K562 (cell line): ENCODE results near the gene CPT1B. TPM values are rescaled to one million over a fixed set of nuclear protein-coding genes. Genes with fewer than 3 reads are reported as not detected.

Experiments
- ATAC-seq: fragments of 200-7000 bp; cut with Tn5 transposase; 3 replicates; pipeline ENCODE4 v1.9.1; 2020; ENCODE audit warnings: moderate library complexity
- BruUV-seq: library from RNA; stranded (reverse); fragments of 400-500 nt; replicated peaks from 2 replicates; lab custom pipeline; 2021; lab: Mats Ljungman, UMichigan
- CTCF ChIA-PET: fragments of 300-600 bp; formaldehyde crosslinking; extraction: SDS; loops from one replicate; lab custom pipeline; 2021; ENCODE audit warnings: low intra/inter-chr PET ratio; lab: Yijun Ruan, JAX
- POLR2A ChIA-PET: fragments of 300-600, 350-650 bp; sonication (Branson Sonifier 250); formaldehyde crosslinking; extraction: SDS; loops from one replicate; lab custom pipeline; 2021; ENCODE audit warnings: antibody characterized with exemption, inconsistent platforms; lab: Yijun Ruan, JAX
- DNase-seq, 4 experiments: peaks; one replicate each; pipeline versions ENCODE4 v3.0.0 to v3.0.0-alpha.2; 2011 to 2018; ENCODE audit warnings: low spot score in 3 of 4, mixed read lengths in 3 of 4; ENCODE audit errors: extremely low read depth in 1 of 4
- FAIRE-seq: peaks from 2 replicates; lab custom pipeline; 2011; peaks lifted over from hg19 to GRCh38; lab: Jason Lieb, UNC
- H2AFZ ChIP-seq: 2 replicates; pipeline ENCODE4 v1.6.0; 2011; ENCODE audit warnings: low read depth, low read length, control low read depth, inconsistent platforms
- H3K27ac ChIP-seq: fragments of 200-600 bp; 3 replicates; pipeline ENCODE4 v1.8.0; 2011; ENCODE audit warnings: low read depth, mild to moderate bottlenecking, control low read depth, inconsistent platforms, low read length, moderate library complexity, mixed read lengths; ENCODE audit errors: extremely low read depth
- H3K27me3 ChIP-seq, 2 experiments: fragments of 300-600 bp in 1 of 2; 2 replicates in 1 of 2; 3 replicates in 1 of 2; pipeline versions ENCODE4 v1.6.0 to v1.8.0; 2011; ENCODE audit warnings: inconsistent platforms in 2 of 2, low read length in 2 of 2, mild to moderate bottlenecking in 1 of 2, mixed read lengths in 1 of 2, moderate library complexity in 1 of 2; ENCODE audit not compliant: control insufficient read depth in 2 of 2, insufficient read depth in 2 of 2
- H3K36me3 ChIP-seq: fragments of 300-600 bp; 3 replicates; pipeline ENCODE4 v1.8.0; 2011; ENCODE audit warnings: mild to moderate bottlenecking, low read length, inconsistent platforms; ENCODE audit not compliant: control insufficient read depth, insufficient read depth
- H3K4me1 ChIP-seq, 2 experiments: fragments of 200-600 bp in 1 of 2; replicated peaks in 1 of 2; 2 replicates in 1 of 2; 3 replicates in 1 of 2; pipeline versions ENCODE4 v1.5.1 to v1.8.0; 2011; ENCODE audit warnings: inconsistent platforms in 2 of 2, low read length in 2 of 2, mild to moderate bottlenecking in 1 of 2, mixed read lengths in 1 of 2, moderate library complexity in 1 of 2; ENCODE audit not compliant: control insufficient read depth in 2 of 2, insufficient read depth in 2 of 2
- H3K4me2 ChIP-seq: 2 replicates; pipeline ENCODE4 v1.6.1; 2011; ENCODE audit warnings: low read length, control low read depth, inconsistent platforms, mixed read lengths; ENCODE audit not compliant: insufficient read depth
- H3K4me3 ChIP-seq: fragments of 200-600 bp; sonication (generic), shearing (Covaris generic); 2 replicates; pipeline ENCODE4 v1.5.1; 2016; ENCODE audit warnings: control low read depth, inconsistent platforms
- H3K79me2 ChIP-seq: fragments of 200-600 bp; 3 replicates; pipeline ENCODE4 v1.8.0; 2011; ENCODE audit warnings: low read length, inconsistent platforms; ENCODE audit not compliant: control insufficient read depth, insufficient read depth
- H3K9ac ChIP-seq, 2 experiments: 2 replicates each; pipeline versions ENCODE4 v1.6.0 to v1.6.1; 2011; ENCODE audit warnings: low read depth in 2 of 2, low read length in 2 of 2, control low read depth in 1 of 2, inconsistent platforms in 1 of 2, mild to moderate bottlenecking in 1 of 2, mixed read lengths in 1 of 2; ENCODE audit not compliant: insufficient read depth in 1 of 2
- H3K9me1 ChIP-seq: one replicate; pipeline ENCODE4 v1.6.0; 2011; ENCODE audit warnings: inconsistent platforms, mild to moderate bottlenecking, low read length, moderate library complexity; ENCODE audit not compliant: control insufficient read depth, insufficient read depth
- H3K9me3 ChIP-seq: replicated peaks from 2 replicates; pipeline ENCODE4 v1.5.1; 2011; ENCODE audit warnings: low read depth, low read length, inconsistent platforms; ENCODE audit not compliant: control insufficient read depth, insufficient read depth
- H4K20me1 ChIP-seq: replicated peaks from 2 replicates; pipeline ENCODE4 v1.6.1; 2011; ENCODE audit warnings: low read length, inconsistent platforms, mixed read lengths; ENCODE audit not compliant: control insufficient read depth, insufficient read depth
- CAMTA2 ChIP-seq: fragments of 250-450 bp; sonication (Bioruptor Pico); conservative IDR thresholded peaks from 2 replicates; pipeline ENCODE4 v1.5.1; 2022
- ESRRA ChIP-seq: fragments of 450-650 bp; IDR thresholded peaks from 2 replicates; pipeline ENCODE4 v1.6.1; 2014; ENCODE audit warnings: low read depth, mild to moderate bottlenecking, moderate library complexity, borderline replicate concordance
- ETV1 ChIP-seq: fragments of 450-650 bp; conservative IDR thresholded peaks from 2 replicates; pipeline ENCODE4 v1.6.1; 2016; ENCODE audit warnings: missing genetic modification characterization, control low read depth, low read depth, missing compliant biosample characterization
- GATA2 ChIP-seq: sonication (generic); formaldehyde crosslinking; IDR thresholded peaks from 2 replicates; pipeline ENCODE4 v1.4.0; 2020; ENCODE audit warnings: mild to moderate bottlenecking, missing genetic modification reagents
- HMGN3 ChIP-seq: IDR thresholded peaks from 2 replicates; pipeline ENCODE4 v1.6.1; 2011; ENCODE audit warnings: borderline replicate concordance, low read depth, mild to moderate bottlenecking, mixed read lengths, low read length; ENCODE audit not compliant: insufficient read length; ENCODE audit errors: extremely low read depth
- NONO ChIP-seq, 2 experiments: fragments of 200-400 bp in 1 of 2; fragments of 450-650 bp in 1 of 2; formaldehyde crosslinking in 1 of 2; IDR thresholded peaks; 2 replicates each; pipeline ENCODE4 v1.6.1; 2017; ENCODE audit warnings: low read depth in 2 of 2, mild to moderate bottlenecking in 2 of 2, moderate library complexity in 2 of 2, low read length in 1 of 2
- RBFOX2 ChIP-seq: fragments of 200-400 bp; formaldehyde crosslinking; IDR thresholded peaks from 2 replicates; pipeline ENCODE4 v1.6.1; 2017; ENCODE audit warnings: low read depth, mild to moderate bottlenecking, low read length, moderate library complexity
- TEAD2 ChIP-seq: fragments of 450-650 bp; IDR thresholded peaks from 2 replicates; pipeline ENCODE4 v1.6.1; 2016; ENCODE audit warnings: missing genetic modification characterization, control low read depth, missing compliant biosample characterization
- WGBS: fragments of 100-300 bp; shearing (Covaris generic); methylation state at CpG from one replicate; pipeline ENCODE4 v1.1.6; 2016; ENCODE audit warnings: low coverage, mixed read lengths; ENCODE audit not compliant: insufficient coverage; ENCODE audit errors: missing lambda C conversion rate; 5-methylcytosine and 5-hydroxymethylcytosine counted together
- in situ Hi-C: fragments of 300-500 bp; cut with MboI; formaldehyde crosslinking; loops from 4 replicates; pipeline ENCODE4 v1.15.0; 2018; ENCODE audit warnings: inconsistent platforms, mixed read lengths
- intact Hi-C: fragments of 100-400 bp; cut with micrococcal nuclease; formaldehyde crosslinking; loops from 2 replicates; pipeline ENCODE4 v1.14.2; 2022
- polyA plus RNA-seq, 8 experiments: library from polyadenylated mRNA; depleted of rRNA in 4 of 8; stranded (reverse) in 5 of 8; unstranded in 3 of 8; fragments of >200 nt; fragmentation: Nextera tagmentation in 2 of 8; fragmentation: Illumina TruSeq in 1 of 8; extraction: Ambion mirVana in 2 of 8; extraction: Trizol in 1 of 8; gene quantifications; 2 replicates each; pipeline versions ENCODE4 v1.2.1 to v1.2.3, GENCODE V29; 2011 to 2014; ENCODE audit warnings: inconsistent platforms in 1 of 8, missing spikeins in 1 of 8
- total RNA-seq, 7 experiments: library from RNA; depleted of rRNA in 6 of 7; stranded (reverse); fragments of >200 nt in 6 of 7; fragmentation: Illumina TruSeq in 2 of 7; extraction: Trizol in 2 of 7; gene quantifications; 2 replicates each; pipeline versions ENCODE4 v1.2.1 to v1.2.3, GENCODE V29; 2011 to 2021; ENCODE audit warnings: low replicate concordance in 1 of 7
- TF ChIP-seq, protein P1 (sequence below): fragments of 200-800 bp; sonication (Bioruptor generic); IDR thresholded peaks from 2 replicates; pipeline ENCODE4 v1.6.1; 2016; ENCODE audit warnings: missing genetic modification characterization, missing compliant biosample characterization
- TF ChIP-seq, protein P2 (sequence below): fragments of 450-650 bp; IDR thresholded peaks from 2 replicates; pipeline ENCODE4 v1.6.1; 2016; ENCODE audit warnings: missing biosample characterization, missing genetic modification characterization

Gene CPT1B
- total and polyA plus RNA-seq, 9 of the 15 experiments (the other 6 are each of a cell fraction or from before 2014, with no cell fraction given) = 0.35 to 6.1 (median 2.6) TPM

DNA sequence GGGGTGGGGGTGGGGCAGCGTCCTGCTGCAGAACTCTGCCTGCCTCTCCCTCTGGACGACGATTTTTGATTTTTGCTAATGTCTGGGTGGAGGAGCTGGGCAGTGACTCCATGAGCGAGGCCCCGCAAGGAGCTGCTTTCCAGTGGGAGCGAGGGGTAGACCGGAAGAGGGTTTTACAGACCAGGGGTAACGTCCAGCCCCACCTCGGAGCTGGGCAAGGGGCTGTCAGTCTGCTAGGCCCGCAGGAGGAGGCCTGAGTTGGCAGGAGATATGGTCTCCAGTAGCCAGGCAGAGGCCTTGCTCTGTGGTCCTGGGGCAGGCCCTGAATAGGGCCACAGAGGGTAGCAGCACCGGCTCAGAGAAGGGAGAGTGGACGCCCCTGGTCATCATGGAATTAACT is 31.4 kb upstream of the CPT1B start:
- WGBS = 4% methylated on average over 10 of the region's 12 CpGs
- H3K36me3 ChIP-seq = no peaks in the 10 kb centered on the region
- TF ChIP-seq HMGN3 (no peak), TEAD2 (no peak), RBFOX2 (no peak), CAMTA2 (CRISPR knock-in tag) (no peak), GATA2 (no peak), ESRRA (no peak), NONO (IDR thresholded peaks at IDR 0.05; ENCODE audit: low read depth in 2 of 2, low read length in 1 of 2) (no peak), ETV1 (tag) (no peak)
- TF ChIP-seq, protein P1, sequence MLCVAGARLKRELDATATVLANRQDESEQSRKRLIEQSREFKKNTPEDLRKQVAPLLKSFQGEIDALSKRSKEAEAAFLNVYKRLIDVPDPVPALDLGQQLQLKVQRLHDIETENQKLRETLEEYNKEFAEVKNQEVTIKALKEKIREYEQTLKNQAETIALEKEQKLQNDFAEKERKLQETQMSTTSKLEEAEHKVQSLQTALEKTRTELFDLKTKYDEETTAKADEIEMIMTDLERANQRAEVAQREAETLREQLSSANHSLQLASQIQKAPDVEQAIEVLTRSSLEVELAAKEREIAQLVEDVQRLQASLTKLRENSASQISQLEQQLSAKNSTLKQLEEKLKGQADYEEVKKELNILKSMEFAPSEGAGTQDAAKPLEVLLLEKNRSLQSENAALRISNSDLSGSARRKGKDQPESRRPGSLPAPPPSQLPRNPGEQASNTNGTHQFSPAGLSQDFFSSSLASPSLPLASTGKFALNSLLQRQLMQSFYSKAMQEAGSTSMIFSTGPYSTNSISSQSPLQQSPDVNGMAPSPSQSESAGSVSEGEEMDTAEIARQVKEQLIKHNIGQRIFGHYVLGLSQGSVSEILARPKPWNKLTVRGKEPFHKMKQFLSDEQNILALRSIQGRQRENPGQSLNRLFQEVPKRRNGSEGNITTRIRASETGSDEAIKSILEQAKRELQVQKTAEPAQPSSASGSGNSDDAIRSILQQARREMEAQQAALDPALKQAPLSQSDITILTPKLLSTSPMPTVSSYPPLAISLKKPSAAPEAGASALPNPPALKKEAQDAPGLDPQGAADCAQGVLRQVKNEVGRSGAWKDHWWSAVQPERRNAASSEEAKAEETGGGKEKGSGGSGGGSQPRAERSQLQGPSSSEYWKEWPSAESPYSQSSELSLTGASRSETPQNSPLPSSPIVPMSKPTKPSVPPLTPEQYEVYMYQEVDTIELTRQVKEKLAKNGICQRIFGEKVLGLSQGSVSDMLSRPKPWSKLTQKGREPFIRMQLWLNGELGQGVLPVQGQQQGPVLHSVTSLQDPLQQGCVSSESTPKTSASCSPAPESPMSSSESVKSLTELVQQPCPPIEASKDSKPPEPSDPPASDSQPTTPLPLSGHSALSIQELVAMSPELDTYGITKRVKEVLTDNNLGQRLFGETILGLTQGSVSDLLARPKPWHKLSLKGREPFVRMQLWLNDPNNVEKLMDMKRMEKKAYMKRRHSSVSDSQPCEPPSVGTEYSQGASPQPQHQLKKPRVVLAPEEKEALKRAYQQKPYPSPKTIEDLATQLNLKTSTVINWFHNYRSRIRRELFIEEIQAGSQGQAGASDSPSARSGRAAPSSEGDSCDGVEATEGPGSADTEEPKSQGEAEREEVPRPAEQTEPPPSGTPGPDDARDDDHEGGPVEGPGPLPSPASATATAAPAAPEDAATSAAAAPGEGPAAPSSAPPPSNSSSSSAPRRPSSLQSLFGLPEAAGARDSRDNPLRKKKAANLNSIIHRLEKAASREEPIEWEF = no peak
- TF ChIP-seq, protein P2, sequence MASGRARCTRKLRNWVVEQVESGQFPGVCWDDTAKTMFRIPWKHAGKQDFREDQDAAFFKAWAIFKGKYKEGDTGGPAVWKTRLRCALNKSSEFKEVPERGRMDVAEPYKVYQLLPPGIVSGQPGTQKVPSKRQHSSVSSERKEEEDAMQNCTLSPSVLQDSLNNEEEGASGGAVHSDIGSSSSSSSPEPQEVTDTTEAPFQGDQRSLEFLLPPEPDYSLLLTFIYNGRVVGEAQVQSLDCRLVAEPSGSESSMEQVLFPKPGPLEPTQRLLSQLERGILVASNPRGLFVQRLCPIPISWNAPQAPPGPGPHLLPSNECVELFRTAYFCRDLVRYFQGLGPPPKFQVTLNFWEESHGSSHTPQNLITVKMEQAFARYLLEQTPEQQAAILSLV = no peak
- TF ChIP-seq, all 486 proteins: peak for 0
- in situ Hi-C loops (no loop called here), intact Hi-C loops (no loop called here)
- no peaks in the 10 kb centered on the region for H3K9me3 ChIP-seq
- H3K9ac ChIP-seq = no peak overlapping the region
- no peak overlapping the region for H3K4me3 ChIP-seq
- no peaks in the 10 kb centered on the region for H3K79me2 ChIP-seq
- CTCF ChIA-PET = no interaction called here
- ATAC-seq (no peak), DNase-seq (no peak), FAIRE-seq (no peak)
- no peaks in the 10 kb centered on the region for H4K20me1 ChIP-seq
- H3K4me2 ChIP-seq = no peak overlapping the region
- H3K9me1 ChIP-seq = no peaks in the 10 kb centered on the region
- peaks cover 25 to 70% of the 10 kb centered on the region in 2 experiments for H3K27me3 ChIP-seq
- POLR2A ChIA-PET = interaction anchor here (0.8 kb wide), 1 partner anchor 12 kb away, joined by 4 read pairs; no protein-coding TSS in a partner anchor
- no TSS peak for BruUV-seq
- H3K27ac ChIP-seq = no peak overlapping the region
- H2AFZ ChIP-seq = no peak overlapping the region
- peaks cover 13 to 19% of the 10 kb centered on the region in 2 experiments; a peak in 4 of 5 replicates for H3K4me1 ChIP-seq
